H1 (cell line): ENCODE data around the gene ARSI. TPM values are rescaled to one million over a fixed set of nuclear protein-coding genes. Genes with fewer than 3 reads are reported as not detected.

Experiments
- CHD7 ChIP-seq: fragments of 300-600 bp; sonication (generic); IDR thresholded peaks from 2 replicates; pipeline ENCODE4 v1.7.1; 2012; ENCODE audit warnings: low read length, moderate library complexity, mild to moderate bottlenecking, inconsistent platforms; ENCODE audit not compliant: insufficient replicate concordance
- EGR1 ChIP-seq: IDR thresholded peaks from 2 replicates; pipeline ENCODE4 v1.6.1; 2011; ENCODE audit warnings: low read depth, low read length, borderline replicate concordance
- GABPA ChIP-seq: IDR thresholded peaks from 2 replicates; pipeline ENCODE4 v1.6.1; 2011; ENCODE audit warnings: mild to moderate bottlenecking, low read length, moderate library complexity, borderline replicate concordance; ENCODE audit not compliant: insufficient read depth
- JUN ChIP-seq: IDR thresholded peaks from 2 replicates; pipeline ENCODE4 v1.6.1; 2011; ENCODE audit warnings: low read depth, mild to moderate bottlenecking, improper control_type of control experiment, low read length
- RAD21 ChIP-seq, 2 experiments: IDR thresholded peaks in 1 of 2; conservative IDR thresholded peaks in 1 of 2; 2 replicates each; pipeline ENCODE4 v1.6.1; 2011; ENCODE audit warnings: low read depth in 2 of 2, low read length in 2 of 2, improper control_type of control experiment in 1 of 2, inconsistent platforms in 1 of 2, mild to moderate bottlenecking in 1 of 2, moderate library complexity in 1 of 2
- SP4 ChIP-seq: IDR thresholded peaks from 2 replicates; pipeline ENCODE4 v1.6.1; 2012; ENCODE audit warnings: low read length, inconsistent platforms
- TAF7 ChIP-seq: optimal IDR thresholded peaks from 2 replicates; pipeline ENCODE3; 2011; ENCODE audit warnings: low read depth, mild to moderate bottlenecking, inconsistent platforms, low read length, moderate library complexity, borderline replicate concordance
- TEAD4 ChIP-seq: IDR thresholded peaks from 2 replicates; pipeline ENCODE4 v1.6.1; 2012; ENCODE audit warnings: low read depth, low read length, inconsistent platforms, mixed read lengths
- polyA plus RNA-seq, 7 experiments: library from polyadenylated mRNA; depleted of rRNA in 3 of 7; stranded (reverse) in 5 of 7; unstranded in 2 of 7; fragments of >200 nt in 5 of 7; fragments of 200-250 nt in 2 of 7; gene quantifications; 1 replicate in 5 of 7; 2 replicates in 1 of 7; 4 replicates in 1 of 7; pipeline versions ENCODE4 v1.2.1 to v1.2.3, GENCODE V29; 2011 to 2013; ENCODE audit warnings: missing spikeins in 2 of 7, mixed read lengths in 2 of 7
- total RNA-seq: library from RNA; stranded (reverse); fragmentation: NEBNext Ultra II Directional; extraction: Animal tissue kit (Norgen Biotek cat#: 25700); gene quantifications from 2 replicates; pipeline ENCODE4 v1.2.1, GENCODE V29; 2021

The ARSI gene
- total and polyA plus RNA-seq, 2 of the 8 experiments (the other 6 are each of a cell fraction or from before 2014, with no cell fraction given) = 4.5 to 6.7 TPM

- TF ChIP-seq EGR1 = no peak
- no peak for TF ChIP-seq RAD21 (IDR thresholded peaks at IDR 0.05 in 1 of 2, conservative IDR thresholded peaks at IDR 0.05 in 1 of 2; ENCODE audit: low read depth in 2 of 2, low read length in 2 of 2)
- no peak for TF ChIP-seq CHD7
- TF ChIP-seq TAF7 = no peak
- TF ChIP-seq GABPA = no peak
- TF ChIP-seq TEAD4 = no peak
- no peak for TF ChIP-seq JUN
- TF ChIP-seq SP4 = no peak
- TF ChIP-seq, all 59 proteins: peak for 0
Observed at GRCh38 chr5:150247726-150248125, 55.0 kb downstream of the ARSI start (continued).
